NCI-H460 (cell line): Measurements from ENCODE around the gene CCDC198. TPM values are rescaled to one million over a fixed set of nuclear protein-coding genes. Genes with fewer than 3 reads are reported as not detected.

Source experiments
- DNase-seq: peaks from one replicate; pipeline ENCODE4 v3.0.0-alpha.2; 2016; ENCODE audit warnings: low read depth; ENCODE audit errors: extremely low read depth
- total RNA-seq: library from RNA; depleted of rRNA; stranded (reverse); fragments of >200 nt; shearing (Covaris generic); gene quantifications from 2 replicates; pipeline ENCODE4 v1.2.3, GENCODE V29; 2014; rRNA removed

The CCDC198 gene
- total RNA-seq, 1 experiment from 2014 or later: not detected

GRCh38 chr14:57470909-57471308, 22.7 kb downstream of the CCDC198 start:
- no peak for DNase-seq

- no peak for DNase-seq
These were observed 29.5 kb downstream of the CCDC198 start for GRCh38 chr14:57464008-57464730.

GRCh38 chr14:57462551-57462950, 31.1 kb downstream of the CCDC198 start:
- no peak for DNase-seq

- DNase-seq: no peak
These were observed 31.8 kb downstream of the CCDC198 start for GRCh38 chr14:57461777-57462320.

GRCh38 chr14:57435923-57436322, 57.7 kb downstream of the CCDC198 start:
- DNase-seq: no peak

DNA sequence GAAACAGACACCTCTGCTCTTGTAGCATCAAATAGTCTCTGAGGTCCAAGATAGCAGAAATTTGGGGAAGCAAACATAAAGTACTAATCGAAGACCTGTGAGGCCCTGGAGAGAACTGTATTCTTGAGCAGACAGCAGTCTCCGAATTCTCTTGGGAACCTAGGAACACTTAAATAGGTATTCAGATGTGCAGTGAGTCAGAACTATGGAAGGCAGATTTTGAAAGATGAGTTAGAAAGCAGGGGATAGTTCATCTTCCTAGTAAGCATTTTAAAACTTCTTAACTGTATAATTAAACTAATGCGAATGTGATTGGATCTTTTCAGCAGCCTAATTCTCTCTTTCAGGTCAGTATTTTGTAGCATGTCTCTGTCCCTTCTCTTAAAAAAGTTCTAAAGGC, 72.7 kb downstream of the CCDC198 start:
- DNase-seq: no peak

GRCh38 chr14:57420033-57420432, 73.6 kb downstream of the CCDC198 start:
- no peak for DNase-seq

Other genes starting within 250 kb of the CCDC198 start
- 37.6 and 46.5 TPM in 2 replicates for gene EXOC5, start 225.0 kb downstream of the CCDC198 start, total RNA-seq
- gene AP5M1, start 224.9 kb downstream of the CCDC198 start, total RNA-seq: 24.2 and 28.6 TPM in 2 replicates
- 30.9 and 32.7 TPM in 2 replicates for gene NAA30, start 103.3 kb downstream of the CCDC198 start, total RNA-seq